CD14-positive monocyte (primary cell): ENCODE measurements around the gene SPG7. TPM values are rescaled to one million over a fixed set of nuclear protein-coding genes. Genes with fewer than 3 reads are reported as not detected.

Experiments
- DNase-seq, 3 donors: peaks; one replicate each; pipeline ENCODE4 v3.0.0-alpha.2; 2011 to 2022
- H2AFZ ChIP-seq: 2 replicates; pipeline ENCODE4 v1.6.0; 2012; ENCODE audit warnings: mild to moderate bottlenecking, low read depth, low read length, inconsistent platforms; ENCODE audit not compliant: insufficient read depth, poor library complexity, severe bottlenecking
- H3K27ac ChIP-seq, 2 donors: 1 replicate in 1 of 2; 2 replicates in 1 of 2; pipeline ENCODE4 v1.5.1; 2012 to 2013; ENCODE audit warnings: low read length in 2 of 2, control low read depth in 1 of 2, inconsistent platforms in 1 of 2, low read depth in 1 of 2, mild to moderate bottlenecking in 1 of 2
- H3K27me3 ChIP-seq, 2 donors: one replicate each; pipeline versions ENCODE4 v1.6.0 to v1.6.1; 2011 to 2013; ENCODE audit warnings: low read length in 2 of 2; ENCODE audit not compliant: control insufficient read depth in 2 of 2, insufficient read depth in 2 of 2
- H3K36me3 ChIP-seq, 2 donors: replicated peaks in 1 of 2; 1 replicate in 1 of 2; 2 replicates in 1 of 2; pipeline versions ENCODE4 v1.5.1 to v1.6.1; 2012 to 2013; ENCODE audit warnings: low read length in 2 of 2, control low read depth in 1 of 2, inconsistent platforms in 1 of 2, mild to moderate bottlenecking in 1 of 2; ENCODE audit not compliant: insufficient read depth in 2 of 2, control insufficient read depth in 1 of 2
- H3K4me1 ChIP-seq, 2 donors: 1 replicate in 1 of 2; 2 replicates in 1 of 2; pipeline versions ENCODE4 v1.5.1 to v1.6.1; 2012 to 2013; ENCODE audit warnings: low read length in 2 of 2, control low read depth in 1 of 2, inconsistent platforms in 1 of 2, mild to moderate bottlenecking in 1 of 2, moderate library complexity in 1 of 2; ENCODE audit not compliant: insufficient read depth in 2 of 2, control insufficient read depth in 1 of 2
- H3K4me2 ChIP-seq: replicated peaks from 2 replicates; pipeline ENCODE3; 2012; ENCODE audit warnings: low read length, moderate library complexity, mild to moderate bottlenecking; ENCODE audit not compliant: poor library complexity, severe bottlenecking; ENCODE audit errors: extremely low read depth
- H3K4me3 ChIP-seq, 3 experiments: fragments of 200-600 bp in 1 of 3; sonication (generic) in 1 of 3; replicated peaks in 1 of 3; 1 replicate in 2 of 3; 2 replicates in 1 of 3; pipeline ENCODE4 v1.5.1; 2011 to 2013; ENCODE audit warnings: low read length in 3 of 3, mild to moderate bottlenecking in 3 of 3, control low read depth in 2 of 3, low read depth in 2 of 3, inconsistent platforms in 1 of 3, moderate library complexity in 1 of 3
- H3K79me2 ChIP-seq: 2 replicates; pipeline ENCODE4 v1.6.0; 2012; ENCODE audit warnings: mild to moderate bottlenecking, control low read depth, inconsistent platforms, low read length, moderate library complexity; ENCODE audit not compliant: insufficient read depth
- H3K9ac ChIP-seq: 2 replicates; pipeline ENCODE4 v1.6.0; 2017; ENCODE audit warnings: low read length, mild to moderate bottlenecking; ENCODE audit not compliant: insufficient read depth, poor library complexity, severe bottlenecking
- H3K9me3 ChIP-seq, 2 donors: replicated peaks in 1 of 2; 1 replicate in 1 of 2; 2 replicates in 1 of 2; pipeline versions ENCODE4 v1.5.1 to v1.6.1; 2012 to 2013; ENCODE audit warnings: low read length in 2 of 2, control low read depth in 1 of 2; ENCODE audit not compliant: control insufficient read depth in 1 of 2, insufficient read depth in 1 of 2
- H4K20me1 ChIP-seq: 2 replicates; pipeline ENCODE4 v1.6.0; 2012; ENCODE audit warnings: mild to moderate bottlenecking, low read length, control low read depth, moderate library complexity; ENCODE audit not compliant: insufficient read depth
- H3K27ac Mint-ChIP-seq, 7 donors: one replicate each; pipeline ENCODE4 v1.8.0; 2020; ENCODE audit warnings: mild to moderate bottlenecking in 7 of 7, mixed read lengths in 7 of 7, moderate library complexity in 6 of 7, inconsistent platforms in 2 of 7
- H3K27me3 Mint-ChIP-seq, 3 donors: one replicate each; pipeline ENCODE4 v1.8.0; 2021 to 2022; ENCODE audit warnings: low read depth in 3 of 3, mild to moderate bottlenecking in 3 of 3, mixed read lengths in 3 of 3, moderate library complexity in 3 of 3, inconsistent platforms in 1 of 3
- H3K36me3 Mint-ChIP-seq, 2 donors: one replicate each; pipeline ENCODE4 v1.8.0; 2020; ENCODE audit warnings: mixed read lengths in 2 of 2, inconsistent platforms in 1 of 2, mild to moderate bottlenecking in 1 of 2
- H3K4me1 Mint-ChIP-seq: one replicate; pipeline ENCODE4 v1.8.0; 2020; ENCODE audit warnings: mild to moderate bottlenecking, mixed read lengths
- H3K4me3 Mint-ChIP-seq, 2 donors: one replicate each; pipeline ENCODE4 v1.8.0; 2020; ENCODE audit warnings: mild to moderate bottlenecking in 2 of 2, mixed read lengths in 2 of 2, moderate library complexity in 1 of 2
- H3K9me3 Mint-ChIP-seq, 7 donors: one replicate each; pipeline ENCODE4 v1.8.0; 2020 to 2022; ENCODE audit warnings: mixed read lengths in 7 of 7, mild to moderate bottlenecking in 6 of 7, moderate library complexity in 6 of 7, inconsistent platforms in 2 of 7
- WGBS: methylation state at CpG from one replicate; pipeline ENCODE4 v1.1.5; 2013; ENCODE audit warnings: missing lambda C conversion rate; ENCODE audit not compliant: insufficient coverage; 5-methylcytosine and 5-hydroxymethylcytosine counted together
- intact Hi-C, 2 donors: fragments of 100-400 bp; cut with micrococcal nuclease; formaldehyde crosslinking; loops; one replicate each; pipeline versions ENCODE4 v1.15.0 to v1.15.1; 2023
- polyA plus RNA-seq, 3 donors: library from polyadenylated mRNA; depleted of rRNA in 1 of 3; unstranded in 2 of 3; stranded (reverse) in 1 of 3; fragments of 300-500 nt in 2 of 3; fragments of >200 nt in 1 of 3; fragmentation: Illumina TruSeq in 2 of 3; gene quantifications; 1 replicate in 2 of 3; 2 replicates in 1 of 3; pipeline ENCODE4 v1.2.3, GENCODE V29; 2012 to 2021
- TF ChIP-seq, protein P1 (sequence below): fragments of 200-600 bp; IDR thresholded peaks from one replicate; pipeline ENCODE4 v1.8.0; 2022; ENCODE audit warnings: antibody characterized with exemption, mild to moderate bottlenecking

Gene SPG7
- polyA plus RNA-seq, 3 donors, result 30.3 to 120 (median 34.4) TPM

DNA sequence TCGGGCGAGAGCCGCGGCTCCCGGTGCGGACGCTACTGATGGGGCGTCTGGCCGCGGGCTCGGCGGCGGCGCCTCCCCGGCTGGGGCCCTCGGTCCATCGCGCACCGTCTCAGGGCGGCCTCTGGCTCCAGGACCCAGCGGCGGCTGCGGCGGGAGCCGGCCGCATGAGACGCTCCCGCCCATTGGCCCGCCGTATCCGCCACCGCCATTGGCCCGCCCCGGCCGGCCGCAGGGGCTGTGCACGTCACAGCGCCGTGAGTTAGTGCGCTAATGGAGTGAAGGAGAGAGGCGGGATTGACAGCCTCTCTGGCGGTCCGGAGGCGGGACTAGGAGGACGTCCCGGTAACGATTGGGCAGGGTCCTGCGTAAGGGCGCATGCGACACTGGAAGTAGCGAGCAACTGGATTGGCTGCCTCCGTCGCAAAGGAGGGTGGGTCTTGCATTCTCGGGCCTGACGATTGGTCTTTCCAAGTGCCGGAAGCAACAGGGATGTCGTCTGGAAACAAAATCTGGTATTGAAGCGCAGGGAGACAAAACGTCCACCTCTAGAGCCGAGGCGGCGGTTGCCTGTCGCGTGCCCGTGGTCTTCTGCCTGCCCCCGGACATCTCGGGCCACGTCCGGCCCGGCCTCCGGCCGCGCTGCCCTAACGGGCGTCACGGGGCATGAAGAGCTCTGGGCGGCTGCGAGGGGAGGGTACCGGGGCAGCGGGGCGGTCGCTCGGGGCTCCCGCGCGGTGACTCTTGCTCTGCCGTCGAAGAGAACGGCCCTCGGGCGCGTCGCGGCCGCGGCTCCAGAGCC lies 17.6 kb upstream of the SPG7 start, which contains the start of gene ANKRD11:
TSS of gene ANKRD11 (minus strand) at position 123 of the 799 bp plus-strand sequence. CDS start 173,542 bp downstream, outside the sequence.
- peaks cover 0 to 5% (median 1%) of the 10 kb centered on the region in 3 donors for H3K27me3 Mint-ChIP-seq
- DNase-seq, result peak; percentile 100
- under 1% methylated on average over 96 of the region's 96 CpGs for WGBS

More for the DNA sequence above, 17.6 kb upstream of the SPG7 start, which contains the start of gene ANKRD11:
- Histone ChIP-seq H3K9ac (peak within 1 kb of the TSS; percentile 94), H3K27ac (peak within 1 kb of the TSS; percentile 85 to 99), H3K36me3 (peaks cover 0 to 11% of the 10 kb centered on the region in 2 donors), H3K4me1 (peaks cover 50 to 61% of the 10 kb centered on the region in 2 donors), H3K27me3 (no peaks in the 10 kb centered on the region), H4K20me1 (peaks cover 56% of the 10 kb centered on the region), H3K4me3 (peak within 1 kb of the TSS; percentile 59 to 86 (median 84)), H3K4me2 (peak within 1 kb of the TSS; percentile 79), H2AFZ (peak within 1 kb of the TSS; percentile 58), H3K9me3 (no peaks in the 10 kb centered on the region), H3K79me2 (peaks cover 92% of the 10 kb centered on the region)
- Mint-ChIP-seq H3K4me3 (peak within 1 kb of the TSS; percentile 82 to 90), H3K36me3 (peaks cover 21 to 34% of the 10 kb centered on the region in 2 donors), H3K9me3 (no peaks in the 10 kb centered on the region), H3K4me1 (peaks cover 63% of the 10 kb centered on the region), H3K27ac (peak within 1 kb of the TSS; percentile 96 to 99 (median 97))
- TF ChIP-seq, protein P1, sequence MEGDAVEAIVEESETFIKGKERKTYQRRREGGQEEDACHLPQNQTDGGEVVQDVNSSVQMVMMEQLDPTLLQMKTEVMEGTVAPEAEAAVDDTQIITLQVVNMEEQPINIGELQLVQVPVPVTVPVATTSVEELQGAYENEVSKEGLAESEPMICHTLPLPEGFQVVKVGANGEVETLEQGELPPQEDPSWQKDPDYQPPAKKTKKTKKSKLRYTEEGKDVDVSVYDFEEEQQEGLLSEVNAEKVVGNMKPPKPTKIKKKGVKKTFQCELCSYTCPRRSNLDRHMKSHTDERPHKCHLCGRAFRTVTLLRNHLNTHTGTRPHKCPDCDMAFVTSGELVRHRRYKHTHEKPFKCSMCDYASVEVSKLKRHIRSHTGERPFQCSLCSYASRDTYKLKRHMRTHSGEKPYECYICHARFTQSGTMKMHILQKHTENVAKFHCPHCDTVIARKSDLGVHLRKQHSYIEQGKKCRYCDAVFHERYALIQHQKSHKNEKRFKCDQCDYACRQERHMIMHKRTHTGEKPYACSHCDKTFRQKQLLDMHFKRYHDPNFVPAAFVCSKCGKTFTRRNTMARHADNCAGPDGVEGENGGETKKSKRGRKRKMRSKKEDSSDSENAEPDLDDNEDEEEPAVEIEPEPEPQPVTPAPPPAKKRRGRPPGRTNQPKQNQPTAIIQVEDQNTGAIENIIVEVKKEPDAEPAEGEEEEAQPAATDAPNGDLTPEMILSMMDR, result no peak
- intact Hi-C loops, result loop anchor here (1.0 to 2.0 kb wide), 2 partner anchors 15 to 16 kb away; no protein-coding TSS in a partner anchor
